HG03139 (cell line): ENCODE data around the gene PIP4K2B.
"Not testable (repeated sequence)": the region's sequence is repeated elsewhere in the genome, so short reads cannot be mapped to it uniquely, and the experiment has no call there.

Source experiments
- ATAC-seq: cut with Tn5 transposase; IDR thresholded peaks from one replicate; pipeline ENCODE4 v1.9.1; 2021; ENCODE audit not compliant: unreplicated experiment

The PIP4K2B gene

DNA sequence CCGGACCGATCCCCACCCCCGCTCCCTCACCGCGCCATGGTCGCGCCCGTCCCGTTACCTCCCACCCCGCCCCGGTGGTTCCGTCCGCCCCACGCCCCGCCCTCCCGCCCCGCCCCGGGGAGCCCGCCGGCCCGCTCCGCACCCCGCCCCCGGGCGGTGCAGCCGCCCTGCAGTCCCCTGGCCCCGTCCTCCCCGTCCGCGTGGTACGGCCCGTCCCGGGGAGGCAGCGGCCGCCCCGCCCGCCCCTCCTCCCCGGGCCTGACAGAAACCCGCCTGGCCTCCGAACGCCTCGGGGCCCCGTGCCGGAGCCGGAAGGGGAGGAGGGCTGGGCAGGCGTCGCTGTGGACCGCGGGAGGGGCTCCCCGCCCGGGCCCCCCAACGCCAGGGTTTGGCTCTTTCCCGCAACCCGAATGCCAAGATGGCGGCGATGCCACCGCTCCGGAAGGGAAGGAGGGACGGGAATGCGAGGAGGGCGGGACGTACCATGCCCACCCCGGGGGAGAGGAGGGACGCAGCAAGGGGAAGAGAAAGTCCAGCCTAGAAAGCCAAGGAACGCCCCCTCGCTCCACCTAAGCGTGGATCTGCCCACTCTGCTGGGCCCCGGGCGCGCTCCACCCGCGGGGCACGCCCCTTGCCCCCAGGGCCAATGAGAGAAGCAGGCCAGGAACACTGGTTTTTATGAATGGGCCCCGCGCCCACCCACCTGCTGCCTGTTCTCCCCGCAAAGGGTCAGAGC is at the start of gene PIP4K2B:
Gene PIP4K2B, minus strand, starts transcription at position 56 of the 736 bp plus-strand sequence. CDS start 132 bp downstream, outside the sequence.
- peak; percentile 72 for ATAC-seq

DNA sequence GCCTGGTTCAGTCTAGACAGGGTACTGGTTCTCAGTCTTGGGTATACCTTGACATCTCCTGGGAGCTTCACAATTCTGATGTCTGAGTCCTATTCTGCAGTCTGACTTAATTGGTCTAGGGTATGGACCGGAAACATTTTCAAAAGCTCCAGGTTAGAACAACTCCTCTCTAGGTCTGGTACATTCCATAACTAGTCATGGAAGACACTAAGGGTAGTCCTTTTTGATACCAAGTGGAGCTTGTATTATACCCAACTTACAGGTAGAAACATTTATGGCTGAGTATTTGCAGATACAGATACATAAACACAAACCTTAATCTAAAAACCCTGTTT is 49.2 kb upstream of the PIP4K2B start:
- ATAC-seq: no peak

GRCh38 chr17:38844261-38844757 is 45.0 kb upstream of the PIP4K2B start:
- no peak for ATAC-seq

- no peak for ATAC-seq
Observed at GRCh38 chr17:38825762-38826247, 26.4 kb upstream of the PIP4K2B start.

DNA sequence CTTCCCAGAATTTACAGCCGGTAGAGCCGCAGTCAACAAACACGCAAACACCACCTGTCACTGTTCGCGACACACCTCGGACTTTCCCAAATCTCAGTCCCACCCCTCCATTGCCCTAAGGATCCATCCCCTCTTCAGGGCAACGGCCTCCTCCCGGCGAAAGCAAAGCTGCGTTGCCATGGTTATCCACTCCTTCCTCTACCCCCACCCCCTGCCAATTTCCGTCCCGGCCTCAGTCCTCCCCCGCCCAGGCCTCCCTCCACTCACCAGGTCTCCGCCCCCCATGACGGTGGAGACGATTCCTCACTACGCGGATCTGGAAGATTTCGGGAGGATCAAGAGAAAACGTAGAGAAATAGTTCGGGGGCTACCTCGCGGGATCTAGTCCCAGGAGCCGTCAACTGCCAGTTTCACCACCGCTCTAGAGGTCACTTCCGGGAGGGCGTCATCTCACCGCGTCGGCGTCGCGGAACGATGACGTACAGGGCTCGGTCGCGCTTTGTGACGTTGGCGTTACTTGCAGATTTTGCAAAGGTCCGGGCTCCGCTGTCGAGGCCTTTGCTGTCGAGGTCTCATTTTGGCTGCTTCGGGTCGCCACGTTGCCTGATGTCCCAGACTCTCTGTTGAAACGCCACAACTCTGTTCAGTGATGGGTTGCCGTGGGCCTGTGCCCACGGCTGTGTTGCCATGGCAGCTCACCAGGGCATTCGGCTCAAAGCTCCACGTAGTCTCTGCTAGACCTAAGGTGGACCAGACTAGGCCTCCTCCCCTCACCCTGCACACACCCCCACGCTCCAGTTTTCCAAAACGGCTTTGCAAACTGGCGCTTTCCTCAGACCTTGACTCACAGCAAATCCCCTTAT is 25.8 kb upstream of the PIP4K2B start, which contains the start of gene CWC25:
Gene CWC25, minus strand, starts transcription at position 423 of the 863 bp plus-strand sequence. Its CDS starts 138 bp downstream, at position 285.
- peak; percentile 70 for ATAC-seq

DNA sequence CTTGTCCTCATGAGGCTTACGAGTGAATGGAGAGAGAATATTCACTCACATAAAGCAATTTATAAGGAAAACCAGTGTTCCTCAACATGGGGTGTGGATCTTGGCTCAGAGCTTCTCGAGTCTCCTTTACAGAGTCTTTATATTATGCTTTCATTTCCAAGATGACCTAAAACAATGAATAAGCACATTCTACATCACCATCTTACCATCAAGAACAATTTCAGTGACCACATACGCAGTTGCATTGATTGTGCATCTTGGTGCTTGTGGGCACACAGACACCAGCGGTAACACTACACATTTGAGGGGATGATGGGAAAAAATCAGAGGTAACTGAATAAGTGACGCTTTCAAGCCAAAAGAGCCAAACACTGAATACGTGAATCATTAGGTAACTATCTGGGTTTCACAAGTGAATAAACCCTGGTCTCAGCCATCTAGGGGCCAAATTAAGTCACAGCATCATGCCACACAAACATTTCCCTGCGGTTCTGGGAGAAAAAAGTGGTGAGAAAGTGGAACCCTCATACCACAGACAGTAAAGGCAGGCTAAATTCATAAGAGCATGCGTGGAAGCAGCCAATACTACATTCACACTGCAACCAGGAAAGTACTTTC is 16.3 kb upstream of the PIP4K2B start:
- ATAC-seq: no peak

GRCh38 chr17:38809828-38810227 is 10.5 kb upstream of the PIP4K2B start:
- no peak for ATAC-seq

DNA sequence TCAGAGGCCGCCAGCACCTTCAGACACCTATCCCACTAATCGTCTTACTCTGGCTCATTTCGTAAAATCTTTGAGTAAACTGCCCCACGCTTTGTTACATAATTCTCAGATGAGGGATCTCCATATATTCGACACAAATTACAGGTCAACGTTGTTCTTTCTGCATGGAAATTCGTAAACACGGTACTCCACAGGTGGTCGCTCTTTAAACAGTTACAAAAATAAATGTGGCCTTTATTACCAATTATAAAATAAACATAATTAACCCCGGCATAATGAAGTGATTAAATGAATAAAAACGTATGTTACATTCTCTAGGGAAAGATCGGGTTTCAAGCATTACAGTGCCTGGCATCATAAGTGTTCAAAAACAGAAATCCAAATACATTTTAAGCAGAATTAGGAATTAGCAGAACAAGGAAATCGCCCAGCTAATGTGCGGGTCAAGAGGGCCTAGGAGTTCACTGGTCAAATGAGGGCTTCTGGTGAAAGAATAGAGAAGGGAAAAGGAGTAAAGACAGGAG is 943 bp upstream of the PIP4K2B start:
- no peak for ATAC-seq

GRCh38 chr17:38798614-38799500 is 499 bp downstream of the PIP4K2B start:
- peak; percentile 24 for ATAC-seq

GRCh38 chr17:38797828-38798227 is 1.5 kb downstream of the PIP4K2B start:
- no peak for ATAC-seq

DNA sequence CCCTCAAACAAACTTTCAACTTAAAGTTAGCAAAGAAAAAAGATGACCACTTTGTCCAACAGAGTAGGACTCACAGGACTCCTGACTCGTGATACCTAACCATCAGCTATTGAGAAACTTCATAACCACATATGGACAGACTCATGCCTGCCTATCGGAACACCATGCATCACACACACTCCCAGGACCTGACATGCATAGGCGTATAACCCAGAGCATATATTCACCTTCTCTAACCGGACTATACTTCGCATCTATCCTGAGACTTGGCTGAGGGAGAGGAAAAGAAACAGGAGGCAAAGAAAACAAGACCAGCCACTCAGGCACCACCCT is 2.2 kb downstream of the PIP4K2B start:
- ATAC-seq: no peak

DNA sequence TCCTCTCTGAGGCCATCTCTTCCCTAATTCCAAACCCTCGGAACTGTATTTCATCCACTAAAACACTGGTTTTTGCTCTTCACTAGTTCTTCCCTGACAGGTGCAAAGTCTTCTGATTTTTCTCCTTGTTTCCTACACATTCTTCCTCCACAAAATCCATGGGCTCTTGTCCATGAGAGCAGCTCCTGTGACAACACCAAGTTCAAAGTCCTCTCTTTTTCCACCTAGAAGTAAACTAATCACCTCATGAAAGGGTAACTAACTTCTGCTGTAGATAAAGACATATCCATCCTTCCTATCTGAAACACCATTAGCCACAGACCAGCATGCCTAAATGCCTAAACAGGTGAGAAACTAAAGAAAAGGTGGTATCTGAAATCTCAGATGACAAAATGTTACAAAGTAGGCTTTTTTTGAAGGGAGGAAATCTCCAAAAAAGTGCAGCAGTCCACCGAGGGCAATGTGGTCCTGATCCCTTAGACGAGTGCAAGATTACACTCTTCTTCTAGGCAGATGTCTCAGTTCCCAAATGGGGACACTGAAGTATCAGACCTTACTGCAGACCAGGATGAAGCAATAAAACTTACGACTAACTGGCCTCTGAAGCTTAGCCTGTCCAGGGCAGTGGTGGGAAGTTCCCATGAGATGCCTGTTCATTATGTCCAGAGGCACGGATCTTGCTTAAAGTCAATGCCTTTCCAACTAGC is 2.8 kb downstream of the PIP4K2B start:
- no peak for ATAC-seq

DNA sequence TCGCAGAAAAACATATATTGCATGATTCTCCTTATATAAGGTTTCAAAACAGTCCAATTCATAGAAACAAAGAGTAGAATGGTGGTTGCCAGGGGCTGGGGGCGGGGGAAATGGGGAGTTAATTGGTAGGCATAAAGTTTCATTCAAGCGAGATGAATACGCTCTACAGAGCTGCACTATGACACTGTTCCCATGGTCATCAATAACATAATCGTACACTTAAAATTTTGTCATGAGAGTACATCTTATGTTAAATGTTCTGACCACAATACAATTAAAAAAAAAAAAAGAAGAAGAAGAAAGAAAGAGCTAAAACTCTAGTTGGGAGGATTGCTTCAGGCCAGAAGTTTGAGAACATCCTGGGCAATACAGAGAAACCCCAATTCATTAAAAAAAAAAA is 5.1 kb downstream of the PIP4K2B start:
- ATAC-seq: no peak

GRCh38 chr17:38791162-38791561 is 8.2 kb downstream of the PIP4K2B start:
- ATAC-seq: no peak

DNA sequence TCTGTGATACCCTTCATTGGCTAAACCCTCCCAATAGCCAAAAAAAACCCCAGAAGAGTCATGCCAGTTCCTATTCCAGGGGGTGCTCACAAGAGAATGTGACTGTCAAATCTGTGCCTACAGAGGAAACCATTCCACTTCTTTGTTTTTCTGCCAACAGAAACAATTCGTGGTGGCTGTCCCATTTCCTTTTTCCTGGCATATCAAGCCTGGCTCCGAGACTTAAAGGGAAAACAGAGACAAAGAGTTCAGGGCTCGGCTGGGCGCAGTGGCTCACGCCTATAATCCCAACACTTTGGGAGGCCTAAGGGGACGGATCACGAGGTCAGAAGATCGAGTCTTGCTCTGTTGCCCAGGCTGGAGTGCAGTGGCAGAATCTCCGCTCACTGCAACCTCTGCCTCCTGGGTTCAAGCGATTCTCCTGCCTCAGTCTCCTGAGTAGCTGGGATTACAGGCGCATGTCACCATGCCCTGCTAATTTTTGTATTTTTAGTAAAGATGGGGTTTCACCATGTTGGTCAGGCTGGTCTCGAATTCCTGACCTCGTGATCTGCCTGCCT is 9.1 kb downstream of the PIP4K2B start:
- not testable (repeated sequence) for ATAC-seq

GRCh38 chr17:38789185-38789584 is 10.2 kb downstream of the PIP4K2B start:
- no peak for ATAC-seq

DNA sequence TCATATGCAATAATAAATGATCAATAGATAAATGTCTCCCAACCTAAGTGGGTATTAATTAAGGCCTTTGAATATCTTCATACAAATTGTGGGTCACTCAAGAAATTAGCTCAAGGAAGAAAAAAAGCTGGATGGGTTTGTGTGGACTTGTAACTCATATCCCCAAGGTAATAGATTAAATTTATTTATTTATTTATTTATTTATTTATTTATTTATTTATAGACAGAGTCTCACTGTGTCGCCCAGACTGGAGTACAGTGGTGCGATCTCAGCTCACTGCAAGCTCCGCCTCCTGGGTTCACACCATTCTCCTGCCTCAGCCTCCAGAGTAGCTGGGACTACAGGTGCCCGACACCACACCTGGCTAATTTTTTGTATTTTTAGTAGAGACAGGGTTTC is 11.4 kb downstream of the PIP4K2B start:
- not testable (repeated sequence) for ATAC-seq

DNA sequence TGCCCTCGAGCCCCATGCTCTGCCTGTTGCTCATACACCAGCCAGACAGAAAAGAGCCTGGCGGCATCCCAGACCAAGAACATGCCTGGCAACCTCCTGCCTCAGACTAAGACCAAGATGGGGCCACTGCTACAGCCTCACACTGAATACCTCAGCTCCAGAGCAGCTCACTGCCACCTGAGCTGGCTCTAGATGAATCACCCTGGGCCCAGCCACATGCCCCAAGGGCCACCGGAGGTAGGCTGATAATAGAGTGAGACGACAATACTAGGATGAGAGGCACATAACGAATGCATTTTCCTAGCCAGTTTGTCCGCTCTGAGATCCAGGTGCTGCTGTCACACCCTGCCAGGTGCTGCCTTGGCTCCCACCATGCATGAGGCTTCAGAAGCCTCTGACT is 13.0 kb downstream of the PIP4K2B start:
- no peak for ATAC-seq

DNA sequence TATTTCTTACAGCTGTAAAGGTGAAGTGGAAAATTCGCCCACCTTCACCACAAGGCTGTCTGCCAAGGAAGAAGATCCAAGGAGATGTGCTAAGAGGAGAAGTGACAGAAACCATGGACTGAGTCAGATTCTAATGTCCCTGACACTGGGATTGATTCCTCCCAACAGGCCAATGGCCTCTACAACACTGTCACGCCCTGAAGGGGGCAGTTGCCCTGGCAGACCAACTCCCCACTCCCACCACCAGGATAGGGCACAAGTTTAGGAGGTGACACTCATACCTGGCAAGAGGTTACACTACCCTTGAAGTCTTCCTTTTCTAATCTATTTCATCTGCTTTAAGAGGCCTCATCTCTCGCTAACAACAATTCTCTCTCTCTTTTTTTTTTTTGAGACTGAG is 16.1 kb downstream of the PIP4K2B start:
- ATAC-seq: no peak
